GM12878 (cell line): ENCODE measurements around the gene CACNA1B. TPM values are rescaled to one million over a fixed set of nuclear protein-coding genes. Genes with fewer than 3 reads are reported as not detected.

Source experiments
- ATAC-seq: fragments of 200-7000 bp; cut with Tn5 transposase; 3 replicates; pipeline ENCODE4 v1.9.1; 2020; ENCODE audit warnings: mild to moderate bottlenecking, moderate library complexity
- BruUV-seq: library from RNA; stranded (reverse); fragments of 400-500 nt; replicated peaks from 2 replicates; lab custom pipeline; 2021; lab: Mats Ljungman, UMichigan
- CTCF ChIA-PET: fragments of 300-600 bp; sonication (Branson Sonifier 250); formaldehyde crosslinking; extraction: SDS; loops from one replicate; lab custom pipeline; 2021; ENCODE audit warnings: inconsistent platforms; lab: Yijun Ruan, JAX
- POLR2A ChIA-PET: fragments of 350-600 bp; formaldehyde crosslinking; extraction: SDS; loops from one replicate; lab custom pipeline; 2021; ENCODE audit warnings: inconsistent platforms; lab: Charles Lee
- RAD21 ChIA-PET: fragments of 300-600 bp; sonication (Branson Sonifier 250); formaldehyde crosslinking; loops from one replicate; lab custom pipeline; 2023; ENCODE audit warnings: antibody characterized with exemption; ENCODE audit not compliant: unreplicated experiment; lab: Charles Lee
- SMC1A ChIA-PET: fragments of 300-600 bp; sonication (Branson Sonifier 250); formaldehyde crosslinking; loops from one replicate; lab custom pipeline; 2023; ENCODE audit not compliant: unreplicated experiment, uncharacterized antibody; lab: Charles Lee
- DNase-seq: peaks from one replicate; pipeline ENCODE4 v3.0.0-alpha.2; 2011; ENCODE audit warnings: low read depth, low spot score
- FAIRE-seq: peaks from 3 replicates; lab custom pipeline; 2011; peaks lifted over from hg19 to GRCh38; lab: Jason Lieb, UNC
- H2AFZ ChIP-seq: 2 replicates; pipeline ENCODE4 v1.6.0; 2011; ENCODE audit warnings: low read depth, low read length, control low read depth; ENCODE audit not compliant: control insufficient read depth
- H3K27ac ChIP-seq: 2 replicates; pipeline ENCODE4 v1.5.1; 2011; ENCODE audit warnings: control low read depth; ENCODE audit not compliant: control insufficient read depth, insufficient read depth
- H3K27me3 ChIP-seq, 2 experiments: replicated peaks in 1 of 2; 2 replicates each; pipeline versions ENCODE4 v1.6.0 to v1.6.1; 2011; ENCODE audit warnings: low read length in 1 of 2; ENCODE audit not compliant: control insufficient read depth in 2 of 2, insufficient read depth in 2 of 2
- H3K36me3 ChIP-seq, 2 experiments: 2 replicates each; pipeline ENCODE4 v1.5.1; 2011; ENCODE audit warnings: low read length in 1 of 2; ENCODE audit not compliant: control insufficient read depth in 2 of 2, insufficient read depth in 2 of 2
- H3K4me1 ChIP-seq: 2 replicates; pipeline ENCODE4 v1.6.1; 2011; ENCODE audit warnings: mild to moderate bottlenecking, low read length, moderate library complexity, mixed read lengths; ENCODE audit not compliant: control insufficient read depth, insufficient read depth
- H3K4me2 ChIP-seq: 2 replicates; pipeline ENCODE4 v1.6.0; 2011; ENCODE audit warnings: control low read depth; ENCODE audit not compliant: control insufficient read depth, insufficient read depth
- H3K4me3 ChIP-seq: fragments of 200-600 bp; sonication (generic); 2 replicates; pipeline ENCODE4 v1.5.1; 2016
- H3K79me2 ChIP-seq: 2 replicates; pipeline ENCODE4 v1.6.0; 2011; ENCODE audit warnings: low read length; ENCODE audit not compliant: control insufficient read depth, insufficient read depth
- H3K9ac ChIP-seq: 2 replicates; pipeline ENCODE4 v1.8.0; 2011; ENCODE audit warnings: low read length, control low read depth, mixed read lengths; ENCODE audit not compliant: control insufficient read depth, insufficient read depth
- H3K9me3 ChIP-seq: replicated peaks from 3 replicates; pipeline ENCODE4 v1.5.1; 2011; ENCODE audit warnings: mild to moderate bottlenecking, low read length; ENCODE audit not compliant: control insufficient read depth, insufficient read depth
- H4K20me1 ChIP-seq: 2 replicates; pipeline ENCODE4 v1.6.0; 2011; ENCODE audit not compliant: control insufficient read depth, insufficient read depth
- NR2C2 ChIP-seq: IDR thresholded peaks from 2 replicates; pipeline ENCODE4 v1.6.1; 2011; ENCODE audit warnings: borderline replicate concordance, low read depth; ENCODE audit not compliant: control insufficient read depth, insufficient read length
- POU2F2 ChIP-seq: IDR thresholded peaks from 3 replicates; pipeline ENCODE4 v1.6.1; 2011; ENCODE audit warnings: low read depth, mild to moderate bottlenecking, low read length, borderline replicate concordance
- PRDM15 ChIP-seq: fragments of 450-650 bp; formaldehyde crosslinking; IDR thresholded peaks from 2 replicates; pipeline ENCODE4 v1.4.0; 2020; ENCODE audit warnings: mild to moderate bottlenecking, moderate library complexity
- RAD51 ChIP-seq: fragments of 450-650 bp; IDR thresholded peaks from 2 replicates; pipeline ENCODE4 v1.6.1; 2016; ENCODE audit warnings: moderate library complexity, mild to moderate bottlenecking, inconsistent platforms
- ZNF622 ChIP-seq: fragments of 450-650 bp; IDR thresholded peaks from 2 replicates; pipeline ENCODE4 v1.6.1; 2017; ENCODE audit warnings: mild to moderate bottlenecking, inconsistent platforms
- WGBS: methylation state at CpG from one replicate; pipeline ENCODE4 v1.1.6; 2016; ENCODE audit warnings: low lambda C conversion rate; ENCODE audit not compliant: insufficient replicate concordance, insufficient coverage; ENCODE audit errors: missing lambda C conversion rate; 5-methylcytosine and 5-hydroxymethylcytosine counted together
- in situ Hi-C: fragments of 300-500 bp; cut with MboI; formaldehyde crosslinking; loops from 9 replicates; pipeline ENCODE4 v1.14.3; 2018; ENCODE audit warnings: mixed read lengths
- intact Hi-C: fragments of 100-400 bp; cut with micrococcal nuclease; formaldehyde crosslinking; loops from one replicate; pipeline ENCODE4 v1.14.2; 2022; ENCODE audit not compliant: unreplicated experiment
- polyA plus RNA-seq, 11 experiments: library from polyadenylated mRNA; depleted of rRNA in 4 of 11; unstranded in 6 of 11; stranded (reverse) in 5 of 11; fragments of >200 nt; fragmentation: Nextera tagmentation in 4 of 11; fragmentation: Illumina TruSeq in 1 of 11; extraction: Ambion mirVana in 4 of 11; extraction: Trizol in 1 of 11; gene quantifications; 1 replicate in 1 of 11; 2 replicates in 10 of 11; pipeline versions ENCODE4 v1.2.1 to v1.2.3, GENCODE V29; 2011 to 2016; ENCODE audit warnings: inconsistent platforms in 2 of 11, missing spikeins in 2 of 11, low read depth in 1 of 11
- total RNA-seq, 4 experiments: library from RNA; depleted of rRNA in 3 of 4; stranded (reverse); fragments of >200 nt in 3 of 4; fragmentation: Illumina TruSeq in 1 of 4; extraction: Trizol in 1 of 4; gene quantifications; 2 replicates each; pipeline versions ENCODE4 v1.2.1 to v1.2.3, GENCODE V29; 2013 to 2021

Gene CACNA1B
- total and polyA plus RNA-seq, 10 of the 15 experiments (the other 5 are each of a cell fraction or from before 2014, with no cell fraction given), result 0.01 to 0.03 (median 0.01) TPM; not detected in 7

GRCh38 chr9:137952976-137953666 is 75.5 kb downstream of the CACNA1B start (continued):
- TF ChIP-seq NR2C2 (no peak), ZNF622 (no peak)

- Histone ChIP-seq H3K9me3 (no peaks in the 10 kb centered on the region; the same call in 2 of the 3 replicates), H3K36me3 (no peaks in the 10 kb centered on the region), H2AFZ (no peak overlapping the region), H3K4me2 (no peak overlapping the region), H3K4me1 (no peaks in the 10 kb centered on the region), H3K27ac (no peak overlapping the region), H3K4me3 (no peak overlapping the region), H4K20me1 (no peaks in the 10 kb centered on the region), H3K27me3 (no peaks in the 10 kb centered on the region; a peak in 2 of 4 replicates), H3K79me2 (no peaks in the 10 kb centered on the region), H3K9ac (no peak overlapping the region)
- POLR2A ChIA-PET, result no interaction called here
- 31% methylated on average over 10 of the region's 10 CpGs for WGBS
- FAIRE-seq (no peak), DNase-seq (no peak), ATAC-seq (no peak)
- BruUV-seq, result no TSS peak
- CTCF ChIA-PET, result no interaction called here
- RAD21 ChIA-PET, result no interaction called here
- intact Hi-C loops, result no loop called here
- in situ Hi-C loops, result no loop called here
- no peak for TF ChIP-seq PRDM15 (CRISPR knock-in tag)
- TF ChIP-seq POU2F2, result no peak
- TF ChIP-seq RAD51, result no peak
- SMC1A ChIA-PET, result no interaction called here
Measured at GRCh38 chr9:137953683-137954438, 76.3 kb downstream of the CACNA1B start.
